ENCODE results near the gene NTMT2. TPM values are rescaled to one million over a fixed set of nuclear protein-coding genes. Genes with fewer than 3 reads are reported as not detected.

NTMT2 gene
- total RNA-seq, 3 donors from 2014 or later (not counting 1 experiment from before 2014, with no cell fraction given): not detected

DNA sequence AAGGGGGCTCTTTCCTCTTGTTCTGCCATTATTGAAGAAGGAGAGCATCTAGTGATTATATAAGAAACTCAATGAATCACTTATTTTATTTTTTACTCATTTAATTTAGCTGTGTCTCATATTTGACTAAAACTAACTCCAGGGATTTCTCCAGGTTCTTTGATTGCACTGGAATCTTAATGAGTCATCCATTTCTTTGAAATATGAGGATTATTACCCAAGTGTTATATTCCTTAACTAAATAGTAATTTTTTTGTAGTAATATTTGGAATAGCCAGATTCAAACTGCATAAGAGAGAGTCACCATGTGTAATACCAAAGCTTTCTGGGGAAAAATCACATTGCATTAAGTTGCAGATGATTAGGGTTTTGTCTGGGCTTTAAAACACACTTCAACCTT, 59.5 kb downstream of the NTMT2 start:
- TF ChIP-seq, protein P1, sequence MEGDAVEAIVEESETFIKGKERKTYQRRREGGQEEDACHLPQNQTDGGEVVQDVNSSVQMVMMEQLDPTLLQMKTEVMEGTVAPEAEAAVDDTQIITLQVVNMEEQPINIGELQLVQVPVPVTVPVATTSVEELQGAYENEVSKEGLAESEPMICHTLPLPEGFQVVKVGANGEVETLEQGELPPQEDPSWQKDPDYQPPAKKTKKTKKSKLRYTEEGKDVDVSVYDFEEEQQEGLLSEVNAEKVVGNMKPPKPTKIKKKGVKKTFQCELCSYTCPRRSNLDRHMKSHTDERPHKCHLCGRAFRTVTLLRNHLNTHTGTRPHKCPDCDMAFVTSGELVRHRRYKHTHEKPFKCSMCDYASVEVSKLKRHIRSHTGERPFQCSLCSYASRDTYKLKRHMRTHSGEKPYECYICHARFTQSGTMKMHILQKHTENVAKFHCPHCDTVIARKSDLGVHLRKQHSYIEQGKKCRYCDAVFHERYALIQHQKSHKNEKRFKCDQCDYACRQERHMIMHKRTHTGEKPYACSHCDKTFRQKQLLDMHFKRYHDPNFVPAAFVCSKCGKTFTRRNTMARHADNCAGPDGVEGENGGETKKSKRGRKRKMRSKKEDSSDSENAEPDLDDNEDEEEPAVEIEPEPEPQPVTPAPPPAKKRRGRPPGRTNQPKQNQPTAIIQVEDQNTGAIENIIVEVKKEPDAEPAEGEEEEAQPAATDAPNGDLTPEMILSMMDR (IDR thresholded peaks at IDR 0.05): no peak
- no peaks in the 10 kb centered on the region for H3K4me1 Mint-ChIP-seq

DNA sequence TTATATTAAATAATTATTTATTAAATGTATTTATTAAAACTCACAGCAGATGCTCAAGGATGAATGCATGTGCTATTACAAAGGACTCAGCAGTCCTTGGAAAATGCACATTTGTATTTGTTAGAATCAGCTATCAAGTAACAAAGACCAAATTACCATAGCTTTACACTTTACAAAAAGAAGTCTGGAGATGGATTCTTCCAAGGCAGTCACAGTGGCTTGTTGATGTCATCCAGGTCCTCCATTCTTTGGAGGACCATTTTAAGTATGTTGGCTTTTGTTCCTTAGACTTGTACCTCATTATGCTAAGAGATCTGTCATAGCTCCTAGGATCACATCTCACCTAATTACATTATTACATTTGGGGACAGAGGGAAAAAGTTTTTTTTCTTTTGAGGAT, 63.4 kb downstream of the NTMT2 start:
- Histone ChIP-seq H3K27me3 (ENCODE audit: control insufficient read depth, insufficient read depth, low read length) (peaks cover 2% of the 10 kb centered on the region), H3K4me3 (ENCODE audit: low read length) (no peak overlapping the region), H3K9me3 (ENCODE audit: control insufficient read depth, insufficient read depth, low read length) (no peaks in the 10 kb centered on the region), H3K27ac (ENCODE audit: low read length) (no peak overlapping the region), H3K36me3 (ENCODE audit: control insufficient read depth, insufficient read depth, low read length) (no peaks in the 10 kb centered on the region), H3K4me1 (ENCODE audit: control insufficient read depth, insufficient read depth, low read length) (no peaks in the 10 kb centered on the region)
- no peak for DNase-seq
- intact Hi-C loops (cut with micrococcal nuclease): no loop called here
- Mint-ChIP-seq H3K4me3 (no peak overlapping the region), H3K4me1 (no peaks in the 10 kb centered on the region), H3K27ac (no peak overlapping the region), H3K9me3 (no peaks in the 10 kb centered on the region), H3K36me3 (no peaks in the 10 kb centered on the region), H3K27me3 (ENCODE audit: low read depth in 2 of 2) (peaks cover 18 to 44% of the 10 kb centered on the region in 2 donors)
- no peak for ATAC-seq
- TF ChIP-seq, protein P1 (IDR thresholded peaks at IDR 0.05): no peak

More for the DNA sequence above, 59.5 kb downstream of the NTMT2 start:
- H3K9me3 ChIP-seq (ENCODE audit: control insufficient read depth, insufficient read depth, low read length): no peaks in the 10 kb centered on the region
- Mint-ChIP-seq H3K9me3 (no peaks in the 10 kb centered on the region), H3K4me3 (no peak overlapping the region), H3K27ac (no peak overlapping the region), H3K36me3 (no peaks in the 10 kb centered on the region), H3K27me3 (ENCODE audit: low read depth in 2 of 2) (peaks cover 13 to 21% of the 10 kb centered on the region in 2 donors)
- H3K36me3 ChIP-seq (ENCODE audit: control insufficient read depth, insufficient read depth, low read length): no peaks in the 10 kb centered on the region
- ATAC-seq (no peak), DNase-seq (no peak)
- no peak overlapping the region for H3K4me3 ChIP-seq (ENCODE audit: low read length)
- no peaks in the 10 kb centered on the region for H3K4me1 ChIP-seq (ENCODE audit: control insufficient read depth, insufficient read depth, low read length)
- H3K27me3 ChIP-seq (ENCODE audit: control insufficient read depth, insufficient read depth, low read length): no peaks in the 10 kb centered on the region
- no peak overlapping the region for H3K27ac ChIP-seq (ENCODE audit: low read length)
- intact Hi-C loops (cut with micrococcal nuclease): no loop called here

DNA sequence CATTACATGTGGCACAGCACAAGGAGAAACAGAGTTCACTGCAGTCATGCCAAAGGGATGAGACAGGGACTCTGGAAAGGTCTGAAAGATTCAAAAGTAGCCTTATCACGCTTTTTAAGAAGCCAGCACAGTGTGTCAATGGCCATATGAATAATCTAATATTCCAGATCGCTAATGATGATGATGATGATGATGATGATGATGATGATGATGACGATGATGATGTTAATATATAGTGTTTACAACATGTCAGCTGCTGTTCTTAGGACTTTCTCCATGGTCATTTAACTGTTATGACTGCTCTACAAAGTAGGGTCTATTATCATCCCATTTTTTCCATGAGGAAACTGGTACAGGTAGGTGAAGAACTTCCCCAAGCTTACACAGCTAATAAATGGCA, 64.4 kb downstream of the NTMT2 start:
- no peak overlapping the region for H3K27ac ChIP-seq (ENCODE audit: low read length)
- 77% methylated on average over 3 of the region's 3 CpGs for WGBS (ENCODE audit: insufficient coverage)
- no peak overlapping the region for H3K4me3 Mint-ChIP-seq
- no peaks in the 10 kb centered on the region for H3K4me1 Mint-ChIP-seq
- intact Hi-C loops (cut with micrococcal nuclease): no loop called here
- H3K4me3 ChIP-seq (ENCODE audit: low read length): no peak overlapping the region
- no peaks in the 10 kb centered on the region for H3K9me3 ChIP-seq (ENCODE audit: control insufficient read depth, insufficient read depth, low read length)
- no peaks in the 10 kb centered on the region for H3K36me3 ChIP-seq (ENCODE audit: control insufficient read depth, insufficient read depth, low read length)
- TF ChIP-seq, protein P1 (IDR thresholded peaks at IDR 0.05): no peak
- no peak for ATAC-seq
- no peaks in the 10 kb centered on the region for H3K36me3 Mint-ChIP-seq
- no peak overlapping the region for H3K27ac Mint-ChIP-seq
- peaks cover 26 to 48% of the 10 kb centered on the region in 2 donors for H3K27me3 Mint-ChIP-seq (ENCODE audit: low read depth in 2 of 2)
- no peaks in the 10 kb centered on the region for H3K4me1 ChIP-seq (ENCODE audit: control insufficient read depth, insufficient read depth, low read length)
- peaks cover 2% of the 10 kb centered on the region for H3K27me3 ChIP-seq (ENCODE audit: control insufficient read depth, insufficient read depth, low read length)
- no peaks in the 10 kb centered on the region for H3K9me3 Mint-ChIP-seq
- no peak for DNase-seq

DNA sequence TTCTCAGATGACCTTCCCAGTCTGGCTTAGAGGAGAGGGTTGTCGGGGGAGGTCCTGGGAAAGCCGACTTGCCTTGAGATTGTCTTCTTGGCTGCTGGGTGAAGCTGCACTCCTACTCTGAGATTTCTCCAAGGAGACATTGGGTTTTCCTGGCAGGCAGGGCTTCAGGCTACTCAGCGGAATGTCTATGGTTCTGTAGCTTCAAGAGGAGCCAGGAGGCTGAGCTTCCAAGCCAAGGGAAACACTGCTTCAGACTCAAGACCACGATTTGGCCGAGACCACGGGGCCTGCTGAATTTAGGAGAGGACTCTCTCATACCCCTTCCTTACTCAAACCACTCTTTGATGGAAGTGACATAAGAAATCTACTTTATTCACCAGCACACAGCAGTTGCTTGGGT, 67.8 kb downstream of the NTMT2 start:
- no peaks in the 10 kb centered on the region for H3K9me3 Mint-ChIP-seq
- Histone ChIP-seq H3K27me3 (ENCODE audit: control insufficient read depth, insufficient read depth, low read length) (peaks cover 2% of the 10 kb centered on the region), H3K4me3 (ENCODE audit: low read length) (no peak overlapping the region), H3K27ac (ENCODE audit: low read length) (no peak overlapping the region), H3K4me1 (ENCODE audit: control insufficient read depth, insufficient read depth, low read length) (no peaks in the 10 kb centered on the region), H3K9me3 (ENCODE audit: control insufficient read depth, insufficient read depth, low read length) (no peaks in the 10 kb centered on the region), H3K36me3 (ENCODE audit: control insufficient read depth, insufficient read depth, low read length) (no peaks in the 10 kb centered on the region)
- H3K36me3 Mint-ChIP-seq: no peaks in the 10 kb centered on the region
- DNase-seq (no peak), ATAC-seq (no peak)
- TF ChIP-seq, protein P1 (IDR thresholded peaks at IDR 0.05): no peak
- H3K4me1 Mint-ChIP-seq: no peaks in the 10 kb centered on the region
- H3K4me3 Mint-ChIP-seq: no peak overlapping the region
- 95% methylated on average over 4 of the region's 6 CpGs for WGBS (ENCODE audit: insufficient coverage)
- intact Hi-C loops (cut with micrococcal nuclease): no loop called here
- no peak overlapping the region for H3K27ac Mint-ChIP-seq
- H3K27me3 Mint-ChIP-seq (ENCODE audit: low read depth in 2 of 2): peaks cover 19 to 40% of the 10 kb centered on the region in 2 donors
